ENCODE data around the gene AGPAT4.
A peak's percentile ranks its signal among the peaks of the same experiment; 100 is the strongest.

Gene AGPAT4

GRCh38 chr6:161281092-161281491 is 7.2 kb upstream of the AGPAT4 start:
- DNase-seq, result no peak

- no peak for DNase-seq
Measured at GRCh38 chr6:161279677-161280415, 6.0 kb upstream of the AGPAT4 start.

DNA sequence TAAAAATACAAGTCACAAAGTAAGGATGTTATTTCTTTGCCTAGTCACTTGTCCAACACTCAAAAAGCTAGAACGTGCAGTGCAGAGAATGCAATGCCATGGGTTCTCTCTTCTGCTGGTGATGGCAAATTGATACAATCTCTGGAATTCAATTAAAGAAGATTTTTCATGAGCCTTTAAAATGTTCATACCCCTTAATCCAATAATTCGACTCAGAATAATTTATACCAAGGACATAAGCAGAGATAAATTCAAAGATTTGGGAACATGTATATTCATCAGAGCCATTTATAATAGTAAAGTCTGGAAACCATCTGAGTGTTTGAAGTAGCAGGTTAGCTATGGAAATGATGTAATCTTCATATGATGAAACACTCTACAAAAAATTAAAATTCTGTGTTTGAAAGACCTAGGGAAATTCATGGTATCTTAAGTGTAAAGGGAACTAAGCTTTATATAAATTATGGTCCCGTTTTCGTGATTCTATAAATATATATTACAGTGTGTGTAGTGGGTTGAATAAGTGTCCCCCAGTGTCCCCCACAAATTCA is 2.8 kb upstream of the AGPAT4 start:
- no peak for DNase-seq

- DNase-seq, result no peak
Measured at GRCh38 chr6:161274898-161275297, 1.0 kb upstream of the AGPAT4 start.

DNA sequence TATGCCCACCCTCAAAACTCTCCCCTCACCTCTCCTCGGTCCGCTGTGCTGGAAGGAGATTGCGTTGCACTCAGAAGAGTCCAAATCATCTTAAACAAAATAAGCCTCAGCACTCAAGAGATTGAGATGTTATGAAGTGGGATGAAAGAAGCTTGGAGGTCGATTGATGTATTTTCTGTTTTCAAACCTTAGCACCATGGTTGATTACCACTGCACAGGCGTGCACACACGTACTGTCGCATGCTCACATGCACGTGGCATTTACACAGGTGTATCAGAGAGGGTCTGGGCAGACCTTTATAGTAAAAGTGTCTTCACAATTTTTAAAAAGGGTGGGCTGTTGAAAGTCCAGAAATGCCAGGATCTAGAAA is 612 bp upstream of the AGPAT4 start:
- DNase-seq, result no peak

DNA sequence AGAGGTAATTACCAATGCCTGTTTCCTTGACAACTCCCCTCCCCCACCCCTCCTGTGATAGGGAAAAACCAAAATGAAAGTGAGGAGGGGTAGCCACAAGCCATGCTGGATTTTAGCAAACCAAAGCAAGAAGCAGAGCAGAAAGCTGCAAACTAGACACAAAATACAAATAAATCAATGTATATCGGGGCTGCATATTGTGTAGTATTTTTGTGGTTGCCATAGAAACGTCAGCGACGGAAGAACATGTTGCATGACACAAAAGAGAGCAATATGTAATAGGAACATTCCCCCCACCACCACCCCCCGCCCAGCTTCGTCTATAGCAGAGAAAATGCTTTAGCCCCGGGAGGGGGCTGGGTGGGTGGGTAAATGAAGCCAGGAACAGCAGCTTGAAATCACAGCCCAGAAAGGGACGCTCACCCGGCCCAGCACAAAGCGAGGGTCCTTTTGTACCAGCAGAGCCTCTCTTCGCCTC is 548 bp downstream of the AGPAT4 start:
- peak; percentile 56 for DNase-seq

DNA sequence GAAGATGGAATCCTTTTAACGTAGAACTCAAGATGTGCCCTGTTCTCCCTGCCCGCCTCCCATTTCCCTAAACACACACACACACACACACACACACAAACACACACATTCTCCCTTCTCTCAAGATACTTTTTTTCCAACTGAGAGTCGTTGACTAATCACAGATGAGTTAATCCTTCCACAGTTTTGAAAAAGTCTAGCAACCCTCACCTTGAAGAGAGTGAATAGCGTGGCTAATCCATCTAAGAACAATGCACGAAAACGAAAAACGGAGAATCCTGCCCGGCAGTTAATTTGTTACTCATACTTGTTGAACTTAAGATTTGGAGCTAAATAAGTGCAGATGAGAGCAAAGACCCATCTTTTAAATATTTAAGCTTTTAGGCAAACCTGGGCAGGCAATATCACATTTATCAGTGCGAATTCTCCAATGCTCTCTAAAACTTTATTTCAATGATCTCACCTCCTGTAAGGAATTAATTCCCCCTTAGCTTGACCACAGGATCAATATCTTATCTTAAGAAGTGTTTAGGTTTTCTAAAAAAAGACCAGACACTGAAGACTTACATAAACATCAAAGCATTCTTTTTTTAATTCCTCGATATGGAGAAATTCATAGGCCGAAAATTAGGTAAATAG is 1.1 kb downstream of the AGPAT4 start:
- peak; percentile 20 for DNase-seq

GRCh38 chr6:161271343-161272030 is 2.4 kb downstream of the AGPAT4 start:
- no peak for DNase-seq

DNA sequence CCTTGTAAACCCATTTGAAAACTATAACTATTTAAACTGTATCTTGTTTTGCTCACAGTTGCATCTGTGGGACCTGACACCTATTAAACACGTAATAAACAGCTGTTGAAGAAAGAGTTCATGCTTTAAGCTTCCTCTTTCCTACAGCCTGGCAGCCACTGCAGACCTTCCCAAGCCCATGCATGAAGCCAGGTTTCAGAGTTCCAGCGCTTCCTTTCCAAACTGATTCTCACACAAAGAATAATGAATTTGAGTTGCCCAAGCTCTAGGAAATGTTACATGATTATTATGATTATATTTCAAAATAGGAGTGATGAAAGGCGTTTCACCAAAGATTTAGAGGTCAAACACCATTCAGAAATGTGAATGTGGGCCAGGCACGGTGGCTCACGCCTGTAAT is 3.7 kb downstream of the AGPAT4 start:
- DNase-seq, result no peak

DNA sequence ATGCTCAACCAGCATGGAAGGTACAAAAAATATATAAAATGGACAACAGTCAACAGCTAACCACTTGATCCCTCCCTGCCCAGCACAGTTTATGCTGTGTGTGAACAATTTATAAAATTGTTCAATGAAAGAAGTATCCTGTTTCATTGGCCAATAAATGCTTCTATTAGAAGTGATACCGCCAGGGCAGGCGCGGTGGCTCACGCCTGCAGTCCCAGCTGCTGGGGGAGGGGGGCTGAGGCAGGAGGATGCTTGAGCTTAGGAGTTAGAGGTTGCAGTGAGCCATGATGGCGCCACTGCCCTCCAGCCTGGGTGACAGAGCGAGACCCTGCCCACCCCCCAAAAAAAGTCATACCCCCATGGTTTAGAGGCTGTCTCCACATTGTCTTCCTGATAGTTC is 4.6 kb downstream of the AGPAT4 start:
- no peak for DNase-seq

DNA sequence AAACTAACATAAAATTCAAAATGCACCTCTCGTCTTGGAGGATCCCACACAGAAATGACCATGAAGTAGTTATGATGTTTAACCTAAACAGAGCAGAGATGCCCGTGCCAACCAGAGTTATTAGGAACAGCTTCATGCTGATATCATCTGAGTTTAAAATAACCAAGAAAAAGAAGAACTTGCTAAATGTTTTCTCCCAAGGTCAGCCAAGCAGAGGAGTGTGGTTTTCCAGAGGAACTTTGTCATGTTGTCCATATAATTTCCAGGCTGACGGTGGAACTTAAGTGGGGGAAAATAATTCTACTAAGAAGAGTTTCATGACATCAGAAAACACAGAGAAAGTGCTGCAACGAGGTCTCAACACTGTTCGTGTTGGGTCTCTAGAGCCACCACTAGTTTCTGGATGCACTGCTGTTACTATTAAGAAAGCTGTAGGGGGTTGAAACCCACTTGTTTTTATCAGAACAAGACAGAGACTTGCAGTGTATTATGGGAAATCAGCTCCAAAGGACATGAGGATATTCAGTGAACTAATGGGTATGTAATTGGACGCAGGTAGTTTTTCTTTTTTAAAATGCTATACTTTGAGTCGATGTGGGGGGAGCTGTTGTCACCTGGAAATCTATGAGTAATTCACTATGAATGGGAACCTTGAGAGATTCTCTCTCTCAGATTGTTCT is 5.2 kb downstream of the AGPAT4 start:
- DNase-seq, result no peak

GRCh38 chr6:161266513-161267230 is 7.2 kb downstream of the AGPAT4 start:
- no peak for DNase-seq

- no peak for DNase-seq
Measured at GRCh38 chr6:161265975-161266374, 7.9 kb downstream of the AGPAT4 start.

DNA sequence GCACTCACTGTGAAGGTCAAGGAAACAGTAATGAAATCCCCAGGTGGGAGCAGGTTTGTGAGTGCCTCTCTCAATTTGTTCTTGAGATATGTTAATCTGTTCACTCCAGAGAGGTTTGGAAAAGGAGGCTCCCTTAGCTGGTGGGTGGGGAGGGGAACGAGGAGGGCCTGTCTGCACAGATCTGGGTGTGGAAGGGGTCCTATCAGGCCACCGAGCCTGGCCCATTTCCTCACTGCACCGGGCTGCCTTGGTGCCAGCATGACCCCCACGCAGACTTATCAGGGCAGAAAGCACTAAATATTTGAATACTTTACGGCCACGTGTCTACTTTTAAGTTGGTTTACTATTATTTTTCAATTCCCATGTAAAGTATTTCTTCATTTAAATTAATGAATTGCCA is 8.3 kb downstream of the AGPAT4 start:
- no peak for DNase-seq

GRCh38 chr6:161264181-161264580 is 9.7 kb downstream of the AGPAT4 start:
- no peak for DNase-seq

DNA sequence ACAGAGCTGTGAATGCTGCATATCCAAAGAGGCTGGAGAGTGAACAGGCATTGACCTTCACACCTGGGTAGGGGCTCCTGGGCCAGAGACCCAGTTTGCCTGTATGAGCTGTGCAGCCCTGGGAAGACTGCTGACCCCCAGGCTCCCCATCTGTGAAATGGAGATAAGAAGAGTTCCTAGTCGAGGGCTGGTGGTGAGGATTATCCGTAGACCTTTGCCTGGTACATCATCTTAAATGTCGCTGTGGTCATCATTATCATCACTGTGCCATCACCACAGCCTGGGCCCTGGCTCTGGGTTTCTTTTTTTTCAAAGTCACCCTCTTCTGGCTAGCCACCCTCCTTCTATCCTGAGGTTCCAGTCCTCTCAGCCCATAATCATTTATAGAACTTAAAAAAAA is 12.0 kb downstream of the AGPAT4 start:
- DNase-seq, result no peak

DNA sequence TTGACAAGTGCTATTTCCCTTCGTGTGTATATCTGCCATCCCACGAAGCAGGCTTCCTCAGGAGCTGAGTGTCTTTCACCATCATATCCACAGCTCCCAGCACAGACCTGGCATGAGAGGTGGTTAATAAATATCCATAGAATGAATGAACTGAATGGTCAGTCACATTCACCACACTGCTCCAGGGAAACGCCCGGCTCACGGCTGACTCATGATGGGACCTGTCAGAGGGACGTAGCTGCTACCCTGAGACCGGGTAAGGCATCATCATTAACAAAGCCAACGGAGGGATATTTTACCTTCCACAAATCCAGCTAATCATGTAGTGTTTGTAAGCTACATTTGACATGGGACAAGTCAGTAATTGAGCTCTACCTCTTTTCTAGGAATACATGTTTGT is 12.5 kb downstream of the AGPAT4 start:
- DNase-seq, result no peak

GRCh38 chr6:161259302-161259701 is 14.6 kb downstream of the AGPAT4 start:
- DNase-seq, result no peak

DNA sequence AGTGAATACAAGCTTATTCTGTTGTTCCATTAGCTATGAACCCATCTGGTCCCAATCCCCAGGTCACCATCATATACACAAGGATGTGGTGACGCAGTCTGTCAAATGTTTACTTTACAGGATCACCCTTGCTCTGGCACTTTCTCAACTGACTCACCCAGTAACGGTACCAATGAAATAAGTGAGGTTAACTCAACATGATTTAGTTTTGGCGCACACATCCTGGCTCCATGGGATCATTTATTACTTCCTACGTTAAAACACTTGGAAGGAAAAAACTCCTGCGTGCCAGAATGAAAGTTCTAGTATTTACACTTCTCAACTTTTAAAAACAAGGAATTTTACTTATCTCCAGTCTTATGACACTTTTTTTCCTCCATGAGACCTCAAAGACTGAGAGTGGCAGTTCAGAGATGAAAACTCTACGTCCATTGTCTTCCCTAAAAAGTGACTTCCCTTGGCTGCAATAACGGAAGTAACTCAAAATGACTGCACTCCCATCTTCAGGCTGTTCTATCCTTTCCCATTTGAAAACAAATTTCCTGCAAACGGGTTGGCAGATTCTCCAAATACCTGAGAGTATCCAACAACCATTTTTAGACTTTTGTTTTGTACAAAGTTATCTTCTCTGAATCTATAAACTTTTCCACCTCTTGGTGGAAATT is 15.9 kb downstream of the AGPAT4 start:
- DNase-seq, result no peak

GRCh38 chr6:161256407-161256806 is 17.5 kb downstream of the AGPAT4 start:
- DNase-seq, result no peak

DNA sequence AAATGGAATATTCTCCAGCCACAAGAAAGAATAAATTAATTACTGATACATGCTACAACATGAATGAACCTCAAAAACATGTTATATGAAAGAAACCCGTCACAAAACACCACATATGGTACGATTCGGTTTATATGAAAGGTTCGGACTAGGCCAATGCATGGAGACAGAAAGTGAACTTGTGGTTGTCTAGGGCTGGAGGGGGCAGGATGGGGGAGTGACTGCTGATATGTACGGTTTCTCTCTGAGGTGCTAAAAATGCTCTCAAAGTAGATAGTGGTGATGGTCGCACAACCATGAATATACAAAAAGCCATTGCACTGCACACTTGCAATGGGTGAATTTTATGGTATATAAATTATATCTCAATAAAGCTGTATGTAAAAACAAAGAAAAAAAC is 18.3 kb downstream of the AGPAT4 start:
- no peak for DNase-seq
